ENCODE measurements around the gene TRIM42. TPM values are rescaled to one million over a fixed set of nuclear protein-coding genes. Genes with fewer than 3 reads are reported as not detected.

Gene TRIM42
- polyA plus RNA-seq, 3 donors = 0.22 TPM; not detected in 2

- WGBS, 3 donors = 47 to 56% (median 55%) methylated on average over 3 of the region's 3 CpGs
- H3K27ac ChIP-seq (ENCODE audit: low read depth, low read length) = no peak overlapping the region
These were observed 70.3 kb downstream of the TRIM42 start for GRCh38 chr3:140748171-140748570.

GRCh38 chr3:140748903-140749302 lies 71.0 kb downstream of the TRIM42 start:
- no peak overlapping the region for H3K27ac ChIP-seq (ENCODE audit: low read depth, low read length)
- WGBS, 3 donors = 78 to 87% (median 82%) methylated on average over 1 of the region's 1 CpG
